Chondrocyte (in vitro differentiated cells): ENCODE results near the gene IMPDH1. TPM values are rescaled to one million over a fixed set of nuclear protein-coding genes. Genes with fewer than 3 reads are reported as not detected.

ENCODE experiments used
- DNase-seq: peaks from one replicate; pipeline ENCODE4 v3.0.0; 2021; ENCODE audit warnings: mixed read lengths, low spot score
- H3K27ac Mint-ChIP-seq: one replicate; pipeline ENCODE4 v1.8.0; 2021; ENCODE audit warnings: mild to moderate bottlenecking, moderate library complexity, mixed read lengths; ENCODE audit not compliant: unreplicated experiment
- H3K27me3 Mint-ChIP-seq: 2 replicates; pipeline ENCODE4 v1.8.0; 2021; ENCODE audit warnings: low read depth, mixed read lengths
- H3K36me3 Mint-ChIP-seq: 2 replicates; pipeline ENCODE4 v1.8.0; 2021; ENCODE audit warnings: low read depth, mixed read lengths
- H3K4me1 Mint-ChIP-seq: 2 replicates; pipeline ENCODE4 v1.8.0; 2021; ENCODE audit warnings: low read depth, mild to moderate bottlenecking, mixed read lengths
- H3K4me3 Mint-ChIP-seq: one replicate; pipeline ENCODE4 v1.8.0; 2021; ENCODE audit warnings: mild to moderate bottlenecking, moderate library complexity, mixed read lengths; ENCODE audit not compliant: unreplicated experiment
- H3K9me3 Mint-ChIP-seq: 2 replicates; pipeline ENCODE4 v1.8.0; 2021; ENCODE audit warnings: low read depth, mixed read lengths
- total RNA-seq: library from RNA; stranded (reverse); gene quantifications from 3 replicates; pipeline ENCODE4 v1.2.1, GENCODE V29; 2021
- TF ChIP-seq, protein P1 (sequence below): fragments of 200-600 bp; sonication (generic); IDR thresholded peaks from 2 replicates; pipeline ENCODE4 v1.5.0; 2021; ENCODE audit warnings: antibody characterized with exemption, mild to moderate bottlenecking, moderate library complexity

IMPDH1 gene
- total RNA-seq, 1 donor from 2014 or later: 96.9 TPM

- Mint-ChIP-seq H3K27me3 (peaks cover 10% of the 10 kb centered on the region), H3K9me3 (no peaks in the 10 kb centered on the region), H3K36me3 (peaks cover 3% of the 10 kb centered on the region), H3K4me3 (peak overlapping the region; percentile 79), H3K27ac (peak overlapping the region; percentile 49), H3K4me1 (peaks cover 34% of the 10 kb centered on the region)
- peak; percentile 78 for DNase-seq
- TF ChIP-seq, protein P1, sequence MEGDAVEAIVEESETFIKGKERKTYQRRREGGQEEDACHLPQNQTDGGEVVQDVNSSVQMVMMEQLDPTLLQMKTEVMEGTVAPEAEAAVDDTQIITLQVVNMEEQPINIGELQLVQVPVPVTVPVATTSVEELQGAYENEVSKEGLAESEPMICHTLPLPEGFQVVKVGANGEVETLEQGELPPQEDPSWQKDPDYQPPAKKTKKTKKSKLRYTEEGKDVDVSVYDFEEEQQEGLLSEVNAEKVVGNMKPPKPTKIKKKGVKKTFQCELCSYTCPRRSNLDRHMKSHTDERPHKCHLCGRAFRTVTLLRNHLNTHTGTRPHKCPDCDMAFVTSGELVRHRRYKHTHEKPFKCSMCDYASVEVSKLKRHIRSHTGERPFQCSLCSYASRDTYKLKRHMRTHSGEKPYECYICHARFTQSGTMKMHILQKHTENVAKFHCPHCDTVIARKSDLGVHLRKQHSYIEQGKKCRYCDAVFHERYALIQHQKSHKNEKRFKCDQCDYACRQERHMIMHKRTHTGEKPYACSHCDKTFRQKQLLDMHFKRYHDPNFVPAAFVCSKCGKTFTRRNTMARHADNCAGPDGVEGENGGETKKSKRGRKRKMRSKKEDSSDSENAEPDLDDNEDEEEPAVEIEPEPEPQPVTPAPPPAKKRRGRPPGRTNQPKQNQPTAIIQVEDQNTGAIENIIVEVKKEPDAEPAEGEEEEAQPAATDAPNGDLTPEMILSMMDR: no peak
These were observed 830 bp downstream of the IMPDH1 start for GRCh38 chr7:128408709-128409595.

GRCh38 chr7:128407751-128408708, 1.8 kb downstream of the IMPDH1 start:
- DNase-seq: peak; percentile 50
- Mint-ChIP-seq H3K9me3 (no peaks in the 10 kb centered on the region), H3K36me3 (no peaks in the 10 kb centered on the region), H3K4me1 (peaks cover 43% of the 10 kb centered on the region), H3K27ac (peak overlapping the region; percentile 28), H3K4me3 (no peak overlapping the region), H3K27me3 (peaks cover 4% of the 10 kb centered on the region)
- TF ChIP-seq, protein P1: no peak

- peak; percentile 67 for DNase-seq
- H3K36me3 Mint-ChIP-seq: peaks cover 2% of the 10 kb centered on the region
- H3K27me3 Mint-ChIP-seq: peaks cover 3% of the 10 kb centered on the region
- no peak overlapping the region for H3K4me3 Mint-ChIP-seq
- H3K27ac Mint-ChIP-seq: no peak overlapping the region
- TF ChIP-seq, protein P1: no peak
- no peaks in the 10 kb centered on the region for H3K9me3 Mint-ChIP-seq
- peaks cover 47% of the 10 kb centered on the region for H3K4me1 Mint-ChIP-seq
These were observed 2.6 kb downstream of the IMPDH1 start for GRCh38 chr7:128407233-128407589.

DNA sequence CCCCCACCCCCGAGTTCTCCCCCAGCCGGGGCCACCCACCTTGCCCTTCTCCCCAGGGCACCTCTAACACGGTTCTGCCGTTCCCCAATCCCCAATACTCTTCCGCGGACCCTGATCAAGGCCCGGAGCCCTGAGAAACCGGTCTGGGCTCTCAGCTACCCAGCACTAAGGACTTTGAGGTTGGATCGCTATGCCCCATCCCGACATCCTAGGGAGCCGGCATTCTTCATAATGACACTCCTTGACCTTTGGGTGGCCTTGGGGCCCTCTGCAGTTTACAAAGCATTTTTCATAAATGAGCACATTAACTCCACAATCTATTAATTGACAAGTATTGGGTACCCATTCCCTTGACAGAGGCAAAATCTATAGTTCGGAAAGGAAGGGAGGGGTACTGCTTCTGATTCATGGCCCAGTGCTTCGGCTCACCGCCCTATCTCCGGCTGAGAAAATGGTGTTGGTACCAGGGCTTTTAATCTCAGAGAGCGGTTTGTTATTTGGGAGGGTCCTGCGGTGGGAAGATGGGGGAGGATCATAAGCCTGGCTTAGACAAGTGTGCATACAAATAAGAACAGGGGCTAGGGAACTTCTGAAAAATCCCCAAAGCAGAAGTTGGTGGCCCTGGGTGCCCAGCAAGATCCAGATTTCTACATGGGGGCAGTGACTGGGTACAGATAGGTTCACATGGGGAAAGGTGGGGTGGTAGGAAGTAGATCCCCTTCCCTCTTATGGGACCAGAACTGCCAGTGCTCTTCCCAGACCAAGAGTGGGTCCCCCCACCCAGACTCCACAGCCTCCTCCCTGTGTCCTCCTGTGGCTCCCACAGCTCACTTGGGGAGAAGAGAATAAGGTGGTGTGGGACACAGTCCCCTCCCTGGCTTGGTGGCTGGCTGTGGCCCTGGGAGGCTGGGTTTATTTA, 3.2 kb downstream of the IMPDH1 start:
- Mint-ChIP-seq H3K27me3 (no peaks in the 10 kb centered on the region), H3K36me3 (peaks cover 2% of the 10 kb centered on the region), H3K4me3 (peak overlapping the region; percentile 73), H3K27ac (no peak overlapping the region), H3K4me1 (peaks cover 47% of the 10 kb centered on the region), H3K9me3 (no peaks in the 10 kb centered on the region)
- peak; percentile 38 for DNase-seq
- TF ChIP-seq, protein P1: no peak
